GM18519 (cell line): Measurements from ENCODE around the gene RFX7.

ENCODE experiments used
- ATAC-seq: cut with Tn5 transposase; IDR thresholded peaks from one replicate; pipeline ENCODE4 v1.9.1; 2021; ENCODE audit warnings: mild to moderate bottlenecking, moderate library complexity; ENCODE audit not compliant: unreplicated experiment, low FRiP score

The RFX7 gene

GRCh38 chr15:56056626-56057025 is 187.1 kb downstream of the RFX7 start:
- ATAC-seq, result no peak

- ATAC-seq, result no peak
Observed at GRCh38 chr15:56053046-56053400, 190.7 kb downstream of the RFX7 start.

GRCh38 chr15:56052395-56053045 is 191.2 kb downstream of the RFX7 start:
- ATAC-seq, result no peak

- ATAC-seq, result no peak
Observed at GRCh38 chr15:56051676-56052075, 192.0 kb downstream of the RFX7 start.

- ATAC-seq, result no peak
Observed at GRCh38 chr15:56049577-56049976, 194.1 kb downstream of the RFX7 start.

GRCh38 chr15:56047354-56047753 is 196.3 kb downstream of the RFX7 start:
- no peak for ATAC-seq

- ATAC-seq, result no peak
Observed at GRCh38 chr15:56045068-56045748, 198.5 kb downstream of the RFX7 start.

GRCh38 chr15:56042982-56043980 is 200.4 kb downstream of the RFX7 start:
- ATAC-seq, result no peak

GRCh38 chr15:56042498-56042897 is 201.2 kb downstream of the RFX7 start:
- no peak for ATAC-seq

GRCh38 chr15:56042031-56042430 is 201.6 kb downstream of the RFX7 start:
- ATAC-seq, result no peak

- ATAC-seq, result no peak
Observed at GRCh38 chr15:56040081-56041035, 203.3 kb downstream of the RFX7 start.

- ATAC-seq, result no peak
Observed at GRCh38 chr15:56038707-56039106, 205.0 kb downstream of the RFX7 start.

GRCh38 chr15:56038015-56038414 is 205.7 kb downstream of the RFX7 start:
- no peak for ATAC-seq
